A549 (cell line): ENCODE results near the gene REX1BD. TPM values are rescaled to one million over a fixed set of nuclear protein-coding genes. Genes with fewer than 3 reads are reported as not detected.

Experiments used
- ATAC-seq, 2 experiments: fragments of 200-7000 bp in 1 of 2; fragments of >200 bp in 1 of 2; cut with Nextera tagmentation in 1 of 2; cut with Tn5 transposase in 1 of 2; 3 replicates each; pipeline versions ENCODE4 v1.8.0 to v1.9.1; 2018 to 2020; ENCODE audit warnings: mild to moderate bottlenecking in 1 of 2, moderate library complexity in 1 of 2
- CTCF ChIA-PET: fragments of 300-600 bp; sonication (Branson Sonifier 250); formaldehyde crosslinking; extraction: SDS; loops from one replicate; lab custom pipeline; 2021; ENCODE audit warnings: antibody characterized with exemption, inconsistent platforms; lab: Yijun Ruan, JAX
- POLR2A ChIA-PET: fragments of 350-600 bp; formaldehyde crosslinking; extraction: SDS; loops from one replicate; lab custom pipeline; 2021; ENCODE audit warnings: antibody characterized with exemption, inconsistent platforms; lab: Yijun Ruan, JAX
- DNase-seq, 2 experiments: peaks; one replicate each; pipeline versions ENCODE4 v3.0.0 to v3.0.0-alpha.2; 2011 to 2016; ENCODE audit warnings: low read depth in 1 of 2, low spot score in 1 of 2
- FAIRE-seq: peaks from 2 replicates; lab custom pipeline; 2011; peaks lifted over from hg19 to GRCh38; lab: Jason Lieb, UNC
- H3K27ac ChIP-seq, 2 experiments: fragments of >200 bp; sonication (Bioruptor Twin); formaldehyde crosslinking; 3 replicates each; pipeline ENCODE4 v1.5.1; 2016 to 2017
- H3K4me1 ChIP-seq: fragments of >200 bp; sonication (Bioruptor Twin); formaldehyde crosslinking; 3 replicates; pipeline ENCODE4 v1.6.1; 2016
- H3K4me2 ChIP-seq: fragments of >200 bp; sonication (Bioruptor Twin); formaldehyde crosslinking; 3 replicates; pipeline ENCODE4 v1.6.1; 2016
- H3K4me3 ChIP-seq: fragments of >200 bp; sonication (Bioruptor Twin); formaldehyde crosslinking; 3 replicates; pipeline ENCODE4 v1.5.1; 2016
- H3K9me3 ChIP-seq: fragments of >200 bp; sonication (Bioruptor Twin); formaldehyde crosslinking; 3 replicates; pipeline ENCODE4 v1.6.1; 2016
- CBX8 ChIP-seq: fragments of 200-600 bp; sonication (generic); IDR thresholded peaks from 2 replicates; pipeline ENCODE4 v1.6.1; 2016
- CEBPB ChIP-seq, 2 experiments: fragments of >200 bp in 1 of 2; sonication (Bioruptor Twin) in 1 of 2; formaldehyde crosslinking in 1 of 2; IDR thresholded peaks; 2 replicates each; pipeline ENCODE4 v1.6.1; 2012 to 2016
- CTCF ChIP-seq: fragments of >200 bp; sonication (Bioruptor Twin); formaldehyde crosslinking; IDR thresholded peaks from 3 replicates; pipeline ENCODE4 v1.5.1; 2016
- EHF ChIP-seq: fragments of 250-450 bp; sonication (Bioruptor Pico); IDR thresholded peaks from 2 replicates; pipeline ENCODE4 v1.5.0; 2020; ENCODE audit warnings: mild to moderate bottlenecking
- EP300 ChIP-seq, 2 experiments: fragments of >200 bp; sonication (Bioruptor Twin); formaldehyde crosslinking; IDR thresholded peaks; 2 replicates in 1 of 2; 3 replicates in 1 of 2; pipeline ENCODE4 v1.6.1; 2016 to 2017
- ESRRA ChIP-seq: fragments of 150-350 bp; IDR thresholded peaks from 2 replicates; pipeline ENCODE4 v1.6.1; 2014; ENCODE audit warnings: mild to moderate bottlenecking, low read length, borderline replicate concordance
- FOSB ChIP-seq: fragments of 250-450 bp; sonication (Bioruptor Pico); IDR thresholded peaks from 2 replicates; pipeline ENCODE4 v1.5.0; 2020; ENCODE audit warnings: mild to moderate bottlenecking, moderate library complexity
- FOXS1 ChIP-seq: fragments of 250-450 bp; sonication (Bioruptor Pico); IDR thresholded peaks from 2 replicates; pipeline ENCODE4 v1.5.0; 2020; ENCODE audit warnings: mild to moderate bottlenecking, moderate library complexity
- HDAC2 ChIP-seq: fragments of 200-600 bp; sonication (generic); IDR thresholded peaks from 2 replicates; pipeline ENCODE4 v1.6.1; 2016
- HMGXB4 ChIP-seq: fragments of 250-450 bp; sonication (Bioruptor Pico); IDR thresholded peaks from 2 replicates; pipeline ENCODE4 v1.5.0; 2021; ENCODE audit warnings: mild to moderate bottlenecking, moderate library complexity, borderline replicate concordance
- KDM1A ChIP-seq: fragments of 200-600 bp; sonication (generic); IDR thresholded peaks from 2 replicates; pipeline ENCODE4 v1.6.1; 2016; ENCODE audit warnings: low read depth, mild to moderate bottlenecking
- MAFK ChIP-seq: fragments of 450-650 bp; IDR thresholded peaks from 2 replicates; pipeline ENCODE4 v1.6.1; 2014; ENCODE audit not compliant: partially characterized antibody
- MYC ChIP-seq: IDR thresholded peaks from 2 replicates; pipeline ENCODE4 v1.6.1; 2012; ENCODE audit warnings: mild to moderate bottlenecking, inconsistent platforms, low read length, improper control_type of control experiment, borderline replicate concordance
- NR3C1 ChIP-seq: fragments of >200 bp; sonication (Bioruptor Twin); formaldehyde crosslinking; IDR thresholded peaks from 3 replicates; pipeline ENCODE4 v1.6.1; 2017
- RARB ChIP-seq: fragments of 250-450 bp; sonication (Bioruptor Pico); IDR thresholded peaks from 2 replicates; pipeline ENCODE4 v1.8.0; 2021; ENCODE audit warnings: mild to moderate bottlenecking, moderate library complexity
- RCOR1 ChIP-seq: fragments of 150-350 bp; IDR thresholded peaks from 2 replicates; pipeline ENCODE4 v1.6.1; 2014; ENCODE audit warnings: antibody characterized with exemption, low read length, low read depth
- REST ChIP-seq: fragments of 200-600 bp; sonication (generic); IDR thresholded peaks from 2 replicates; pipeline ENCODE4 v1.6.1; 2016; ENCODE audit warnings: antibody characterized with exemption, mild to moderate bottlenecking, moderate library complexity
- RFX5 ChIP-seq: fragments of 450-650 bp; IDR thresholded peaks from 2 replicates; pipeline ENCODE4 v1.7.1; 2014; ENCODE audit warnings: antibody characterized with exemption, mild to moderate bottlenecking, moderate library complexity
- SMC3 ChIP-seq: fragments of >200 bp; sonication (Bioruptor Twin); formaldehyde crosslinking; IDR thresholded peaks from 3 replicates; pipeline ENCODE4 v1.6.1; 2018; ENCODE audit warnings: inconsistent platforms
- SREBF2 ChIP-seq: fragments of 450-650 bp; IDR thresholded peaks from 2 replicates; pipeline ENCODE4 v1.6.1; 2014; ENCODE audit warnings: mild to moderate bottlenecking, moderate library complexity
- ZC3H11A ChIP-seq: fragments of 450-650 bp; IDR thresholded peaks from 2 replicates; pipeline ENCODE4 v1.6.1; 2014; ENCODE audit warnings: antibody characterized with exemption, mild to moderate bottlenecking
- ZFP36 ChIP-seq: fragments of 450-650 bp; IDR thresholded peaks from 2 replicates; pipeline ENCODE4 v1.6.1; 2014; ENCODE audit warnings: borderline replicate concordance; ENCODE audit not compliant: partially characterized antibody
- ZNF302 ChIP-seq: fragments of 250-450 bp; sonication (Bioruptor Pico); IDR thresholded peaks from 2 replicates; pipeline ENCODE4 v1.9.0; 2021; ENCODE audit warnings: inconsistent platforms, mild to moderate bottlenecking, moderate library complexity
- WGBS: methylation state at CpG from one replicate; pipeline ENCODE4 v1.1.6; 2017; ENCODE audit errors: missing lambda C conversion rate; 5-methylcytosine and 5-hydroxymethylcytosine counted together
- polyA plus RNA-seq, 4 experiments: library from polyadenylated mRNA; depleted of rRNA in 3 of 4; stranded (reverse); fragments of >200 nt; fragmentation: RNase III in 1 of 4; extraction: RNeasy Plus Mini Kit Qiagen cat#74134 plus additional on column Dnase treatment in 1 of 4; gene quantifications; 2 replicates in 3 of 4; 3 replicates in 1 of 4; pipeline ENCODE4 v1.2.3, GENCODE V29; 2011 to 2017

REX1BD gene
- polyA plus RNA-seq, 2 of the 4 experiments (the other 2 are of a cell fraction), result 23.1 to 47.3 TPM

GRCh38 chr19:18541258-18541991, 47.2 kb upstream of the REX1BD start:
- H3K27ac ChIP-seq, result no peak overlapping the region; a peak in 1 of 6 replicates
- no peak overlapping the region for H3K4me3 ChIP-seq
- peaks cover 11% of the 10 kb centered on the region; the same call in 1 of the 3 replicates for H3K4me1 ChIP-seq
- FAIRE-seq (no peak), ATAC-seq (no peak), DNase-seq (no peak)
- ChIA-PET POLR2A (no interaction called here), CTCF (interaction anchor here (1.4 kb wide), 1 partner anchor 91 kb away, joined by 4 read pairs; no protein-coding TSS in a partner anchor)
- peak overlapping the region; percentile 96; the same call in 1 of the 3 replicates for H3K4me2 ChIP-seq
- no peaks in the 10 kb centered on the region for H3K9me3 ChIP-seq
- WGBS, result 89% methylated on average over 19 of the region's 21 CpGs
- TF ChIP-seq KDM1A (peak; percentile 31; the same call in 1 of the 2 replicates), ZFP36 (peak; percentile 68), HDAC2 (no peak)

GRCh38 chr19:18541992-18542940, 46.3 kb upstream of the REX1BD start:
- peak overlapping the region; percentile 96 for H3K4me2 ChIP-seq
- no peaks in the 10 kb centered on the region for H3K9me3 ChIP-seq
- no peak for DNase-seq
- ChIA-PET POLR2A (no interaction called here), CTCF (interaction anchor here (1.4 kb wide), 1 partner anchor 92 kb away, joined by 4 read pairs; no protein-coding TSS in a partner anchor)
- peak overlapping the region; percentile 97 to 100 for H3K27ac ChIP-seq
- TF ChIP-seq CEBPB (IDR thresholded peaks at IDR 0.05) (no peak), RFX5 (no peak), RCOR1 (no peak), SREBF2 (no peak), EP300 (IDR thresholded peaks at IDR 0.05) (no peak), NR3C1 (no peak), ZNF302 (CRISPR knock-in tag) (no peak), FOSB (no peak), MAFK (no peak), RARB (CRISPR knock-in tag) (no peak), CTCF (no peak), EHF (CRISPR knock-in tag) (no peak), ZC3H11A (no peak), REST (no peak), HMGXB4 (CRISPR knock-in tag) (no peak), MYC (no peak), FOXS1 (CRISPR knock-in tag) (no peak), SMC3 (no peak), CBX8 (no peak), ESRRA (no peak)
- peak overlapping the region; percentile 81 for H3K4me3 ChIP-seq
- no peak for FAIRE-seq
- 42% methylated on average over 6 of the region's 11 CpGs for WGBS
- no peak for ATAC-seq
- peaks cover 11% of the 10 kb centered on the region; the same call in 1 of the 3 replicates for H3K4me1 ChIP-seq
